ENCODE results near the gene PPP6R2. TPM values are rescaled to one million over a fixed set of nuclear protein-coding genes. Genes with fewer than 3 reads are reported as not detected.

The PPP6R2 gene
- total RNA-seq, 4 donors from 2014 or later: 23.8 to 86.3 (median 37.0) TPM

DNA sequence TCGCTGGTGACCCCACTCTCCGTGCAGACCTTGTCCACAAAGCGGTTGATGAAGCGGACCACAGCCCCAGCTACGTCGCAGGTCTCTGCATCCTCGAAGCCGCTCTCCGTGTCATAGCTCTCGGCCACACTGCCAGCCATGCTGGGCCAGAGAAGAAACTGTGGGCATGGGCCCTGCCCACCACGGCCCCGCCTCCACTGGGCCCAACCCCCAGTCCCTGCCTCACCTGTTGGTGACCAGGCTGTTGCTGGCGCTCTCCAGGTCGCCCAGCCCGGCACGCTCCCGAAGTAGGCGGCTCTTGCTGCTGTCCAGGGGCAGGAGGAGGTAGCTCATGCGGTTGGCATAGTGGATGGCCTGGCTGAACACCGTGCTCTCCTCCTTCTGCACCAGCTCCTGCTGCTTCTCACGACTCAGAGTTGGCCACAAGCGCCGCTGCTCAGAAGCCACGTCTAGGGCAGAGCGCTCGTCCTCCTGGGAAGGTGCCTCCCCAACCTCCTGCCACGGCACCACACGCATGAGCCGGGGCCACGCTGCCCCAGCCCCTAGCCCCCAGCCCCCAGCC lies 118.9 kb downstream of the PPP6R2 start:
- TF ChIP-seq, protein P1, sequence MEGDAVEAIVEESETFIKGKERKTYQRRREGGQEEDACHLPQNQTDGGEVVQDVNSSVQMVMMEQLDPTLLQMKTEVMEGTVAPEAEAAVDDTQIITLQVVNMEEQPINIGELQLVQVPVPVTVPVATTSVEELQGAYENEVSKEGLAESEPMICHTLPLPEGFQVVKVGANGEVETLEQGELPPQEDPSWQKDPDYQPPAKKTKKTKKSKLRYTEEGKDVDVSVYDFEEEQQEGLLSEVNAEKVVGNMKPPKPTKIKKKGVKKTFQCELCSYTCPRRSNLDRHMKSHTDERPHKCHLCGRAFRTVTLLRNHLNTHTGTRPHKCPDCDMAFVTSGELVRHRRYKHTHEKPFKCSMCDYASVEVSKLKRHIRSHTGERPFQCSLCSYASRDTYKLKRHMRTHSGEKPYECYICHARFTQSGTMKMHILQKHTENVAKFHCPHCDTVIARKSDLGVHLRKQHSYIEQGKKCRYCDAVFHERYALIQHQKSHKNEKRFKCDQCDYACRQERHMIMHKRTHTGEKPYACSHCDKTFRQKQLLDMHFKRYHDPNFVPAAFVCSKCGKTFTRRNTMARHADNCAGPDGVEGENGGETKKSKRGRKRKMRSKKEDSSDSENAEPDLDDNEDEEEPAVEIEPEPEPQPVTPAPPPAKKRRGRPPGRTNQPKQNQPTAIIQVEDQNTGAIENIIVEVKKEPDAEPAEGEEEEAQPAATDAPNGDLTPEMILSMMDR (IDR thresholded peaks at IDR 0.05; ENCODE audit: low read depth): no peak

GRCh38 chr22:50463188-50463900 lies 120.2 kb downstream of the PPP6R2 start:
- TF ChIP-seq, protein P1 (IDR thresholded peaks at IDR 0.05; ENCODE audit: low read depth): no peak

DNA sequence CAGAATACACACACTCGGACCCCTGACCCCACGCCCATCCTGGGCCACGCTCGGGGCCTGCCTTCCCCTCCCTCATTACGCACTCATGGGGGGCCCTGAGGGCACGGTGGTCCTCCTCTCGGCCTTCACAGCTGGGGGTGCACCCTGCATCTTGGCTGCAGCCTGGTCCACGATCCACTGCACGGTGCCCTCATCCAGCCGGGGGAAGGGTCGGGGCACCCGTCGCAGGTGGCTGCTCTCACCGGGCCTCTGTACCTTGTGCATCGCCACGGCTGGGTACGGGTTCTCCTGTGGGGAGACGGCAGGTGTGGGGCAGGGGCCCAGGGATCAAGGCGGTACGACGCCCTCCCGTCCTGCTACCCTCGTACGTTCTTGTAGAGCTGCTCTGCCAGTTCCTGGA lies 121.3 kb downstream of the PPP6R2 start:
- TF ChIP-seq, protein P1 (IDR thresholded peaks at IDR 0.05; ENCODE audit: low read depth): no peak

DNA sequence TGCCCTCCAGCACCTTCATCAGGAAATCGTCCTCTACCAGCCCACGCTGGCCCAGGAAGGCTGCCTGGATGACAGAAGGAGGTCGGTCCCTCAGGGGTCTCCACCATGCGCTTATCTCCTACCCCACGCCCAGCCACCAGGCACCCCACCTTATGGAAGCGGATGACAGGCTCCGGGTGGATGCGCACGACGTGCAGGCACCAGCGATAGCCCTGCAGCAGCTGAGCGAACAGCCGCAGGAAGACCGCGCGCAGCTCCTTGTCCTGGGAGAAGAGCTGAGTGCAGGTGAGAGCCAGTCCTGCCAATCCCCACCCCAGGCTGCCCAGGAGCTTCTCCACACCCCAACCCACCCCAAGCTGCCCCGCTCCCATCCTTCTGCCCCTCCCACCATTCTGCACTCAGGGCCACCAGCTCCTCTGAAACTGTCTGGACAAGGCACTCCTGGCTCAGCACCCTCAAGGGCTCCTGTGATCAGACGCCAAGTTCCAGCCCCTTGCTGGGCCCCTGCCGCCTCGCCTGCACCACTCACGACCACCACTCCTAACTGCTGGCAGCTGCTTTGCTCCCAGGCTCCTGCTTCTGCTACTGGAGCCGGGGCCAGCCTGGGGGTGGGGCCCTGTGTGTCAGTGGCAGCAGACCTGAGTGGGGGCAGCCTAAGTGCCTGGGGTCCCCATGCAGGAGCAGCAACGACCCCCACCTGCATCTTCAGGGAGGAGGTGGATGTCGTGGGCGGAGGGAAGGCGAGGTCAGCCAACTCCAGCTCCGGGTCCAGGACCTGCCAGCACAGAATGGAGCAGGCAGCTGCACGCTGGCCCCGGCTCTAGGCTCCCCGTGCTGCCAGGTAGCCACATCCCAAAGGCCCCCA lies 122.2 kb downstream of the PPP6R2 start:
- TF ChIP-seq, protein P1 (IDR thresholded peaks at IDR 0.05; ENCODE audit: low read depth): no peak

- TF ChIP-seq, protein P1 (IDR thresholded peaks at IDR 0.05; ENCODE audit: low read depth): no peak
Measured at GRCh38 chr22:50467341-50467740, 124.2 kb downstream of the PPP6R2 start.

DNA sequence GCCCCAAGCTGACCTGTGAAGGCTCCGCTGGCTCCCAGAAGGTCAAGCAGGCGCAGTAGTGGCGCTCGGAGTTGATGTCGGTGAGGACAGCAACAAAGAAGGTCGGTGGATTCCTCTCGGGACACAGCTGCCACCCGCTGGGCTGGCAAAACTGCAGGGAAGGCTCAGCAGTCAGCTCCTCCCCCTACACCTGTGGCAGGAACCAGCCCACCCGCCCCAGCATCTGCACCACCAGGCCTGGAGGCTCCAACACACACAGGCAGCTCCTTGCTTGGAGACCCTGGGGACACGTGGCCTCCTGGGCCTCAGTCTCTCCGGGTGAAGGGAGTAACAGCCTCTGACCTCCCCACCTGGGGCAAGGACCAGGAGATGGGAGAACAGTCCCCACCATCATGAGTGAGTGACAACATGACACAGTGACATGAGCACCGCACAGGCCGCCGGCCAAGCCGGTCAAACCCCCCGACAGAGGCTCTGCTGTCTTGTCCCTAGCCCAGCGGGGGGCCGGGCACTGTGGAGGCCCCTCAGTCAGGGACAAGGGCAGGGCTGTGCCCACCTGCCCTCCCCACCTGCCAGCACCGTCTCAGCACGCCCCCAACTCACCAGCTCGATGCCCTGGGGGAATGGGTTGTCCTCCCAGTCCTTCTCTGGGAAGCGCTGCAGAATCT lies 124.8 kb downstream of the PPP6R2 start:
- TF ChIP-seq, protein P1 (IDR thresholded peaks at IDR 0.05; ENCODE audit: low read depth): no peak

Measured in subcutaneous adipose tissue (tissue), 4 donors.